ENCODE measurements around the gene MFSD11.

GRCh38 chr17:76714336-76714735 is 23.6 kb upstream of the MFSD11 start:
- TF ChIP-seq CTCF (IDR thresholded peaks at IDR 0.05 in 8 of 11, conservative IDR thresholded peaks at IDR 0.05 in 3 of 11) (no peak), POLR2AphosphoS5 (IDR thresholded peaks at IDR 0.05) (no peak)

Measured in spleen (tissue), 7 donors.